HG02759 (cell line): Measurements from ENCODE around the gene SOX11.

Source experiments
- ATAC-seq: cut with Tn5 transposase; IDR thresholded peaks from one replicate; pipeline ENCODE4 v1.9.1; 2021; ENCODE audit warnings: mild to moderate bottlenecking, moderate library complexity; ENCODE audit not compliant: unreplicated experiment

Gene SOX11

DNA sequence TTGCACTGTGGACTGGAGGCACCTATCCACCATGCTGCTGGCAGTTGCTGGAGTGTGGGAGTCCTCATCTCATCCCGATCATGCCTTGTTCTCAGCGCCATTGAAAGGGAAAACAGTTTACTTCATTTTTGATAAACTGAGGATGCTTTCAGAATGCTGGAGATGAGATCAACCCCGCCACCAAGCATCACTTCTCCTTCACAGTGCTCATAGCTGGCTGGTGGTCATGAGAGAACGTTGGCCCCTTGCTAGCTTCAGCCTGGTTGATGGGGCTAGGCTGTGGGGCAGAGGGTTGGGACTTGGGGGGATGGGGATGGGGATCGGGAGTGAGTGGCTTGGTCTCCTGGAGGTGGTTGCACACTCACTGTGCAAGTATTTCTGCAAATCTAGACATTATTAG, 30.1 kb downstream of the SOX11 start:
- no peak for ATAC-seq

DNA sequence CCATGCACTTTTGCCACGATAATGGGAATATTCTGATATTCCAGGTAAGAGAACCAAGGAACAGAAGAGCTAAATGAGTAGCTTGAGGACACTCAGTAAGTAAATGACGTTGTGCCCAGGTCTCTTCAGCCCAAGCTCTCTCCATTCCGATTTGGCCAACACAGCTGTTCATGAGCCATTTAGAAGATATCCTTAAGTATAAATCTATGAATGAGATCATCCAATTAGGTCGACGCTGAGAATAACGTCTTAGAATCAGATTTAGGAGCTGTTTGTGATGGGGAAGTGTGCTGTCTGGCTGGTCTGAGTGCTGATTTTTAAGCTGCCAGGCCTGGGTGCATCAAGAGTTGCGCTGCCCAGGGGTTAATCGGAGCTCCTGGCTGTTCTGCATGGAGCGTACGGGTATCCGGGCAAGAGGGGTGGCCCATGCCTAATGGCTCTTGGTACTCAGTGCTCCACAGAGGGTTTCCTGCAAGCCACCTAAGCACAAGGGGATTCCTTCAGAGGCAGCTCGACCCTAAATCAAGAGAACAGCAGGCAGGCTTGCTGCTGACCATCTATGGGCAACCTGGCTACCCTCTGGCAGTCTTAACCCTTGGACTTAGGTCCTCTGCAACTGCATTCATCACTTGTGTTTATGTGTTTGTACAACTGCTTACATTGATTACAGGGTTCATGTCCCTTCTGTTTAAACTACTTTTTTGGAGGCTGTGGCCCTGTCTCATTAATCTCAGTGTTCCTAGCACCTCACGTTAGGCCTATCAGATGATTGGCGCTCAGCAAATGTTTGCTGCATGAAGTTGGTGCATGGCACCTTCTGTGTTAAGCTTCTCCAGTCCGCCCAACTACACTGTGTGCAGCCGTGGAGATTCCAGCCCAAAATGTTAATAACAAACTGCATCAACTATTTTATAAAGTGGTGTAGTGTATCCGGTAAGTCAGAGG, 31.9 kb downstream of the SOX11 start:
- ATAC-seq, result no peak

DNA sequence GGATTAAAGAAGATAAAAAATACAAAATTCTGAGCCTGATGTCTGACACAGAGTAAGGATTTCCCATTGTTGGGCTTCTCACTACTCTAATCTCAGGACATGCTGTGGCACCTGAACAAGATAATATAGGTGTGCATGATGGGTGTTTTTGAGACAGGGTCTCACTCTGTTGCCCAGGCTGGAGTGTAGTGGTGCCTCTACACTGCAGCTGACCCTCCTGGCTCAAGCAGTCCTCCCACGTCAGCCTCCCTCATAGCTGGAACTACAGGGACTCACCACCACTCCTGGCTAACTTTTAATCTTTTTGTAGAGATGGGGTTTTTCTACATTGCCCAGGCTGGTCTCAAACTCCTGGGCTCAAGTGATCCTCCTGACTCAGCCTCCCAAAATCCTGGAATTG, 32.9 kb downstream of the SOX11 start:
- ATAC-seq, result no peak

DNA sequence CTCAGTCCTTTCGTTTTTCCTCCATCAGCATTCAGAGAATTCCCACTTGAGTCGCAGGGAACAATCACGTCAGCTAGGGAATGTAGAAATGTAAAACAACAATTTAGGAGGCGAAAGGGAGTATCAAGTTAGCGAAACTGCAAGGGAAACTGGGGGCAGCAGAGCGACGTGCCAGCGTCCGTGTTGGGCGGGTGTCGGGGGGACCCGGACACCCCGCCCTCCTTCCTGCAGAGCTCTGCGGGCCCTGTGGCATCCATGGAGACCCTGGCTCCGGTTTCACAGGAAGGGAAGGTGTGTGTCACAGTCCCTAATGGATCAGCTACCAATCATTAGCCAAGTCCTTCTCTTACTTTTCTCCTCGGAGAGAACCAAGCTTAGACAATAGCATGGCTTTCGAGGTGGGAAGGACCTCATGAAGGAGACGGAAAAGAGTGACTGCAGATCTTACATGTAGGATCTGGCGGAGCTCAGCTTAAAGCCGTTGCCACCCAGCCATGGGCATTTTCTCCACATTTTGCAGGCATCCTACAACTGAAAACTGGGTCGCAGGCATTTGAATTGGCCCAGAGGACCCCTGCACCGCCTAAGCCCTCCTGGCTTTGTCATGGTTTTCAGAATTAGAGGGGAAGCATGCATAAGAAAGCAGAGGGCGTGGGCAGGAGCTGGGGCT, 33.7 kb downstream of the SOX11 start:
- no peak for ATAC-seq

DNA sequence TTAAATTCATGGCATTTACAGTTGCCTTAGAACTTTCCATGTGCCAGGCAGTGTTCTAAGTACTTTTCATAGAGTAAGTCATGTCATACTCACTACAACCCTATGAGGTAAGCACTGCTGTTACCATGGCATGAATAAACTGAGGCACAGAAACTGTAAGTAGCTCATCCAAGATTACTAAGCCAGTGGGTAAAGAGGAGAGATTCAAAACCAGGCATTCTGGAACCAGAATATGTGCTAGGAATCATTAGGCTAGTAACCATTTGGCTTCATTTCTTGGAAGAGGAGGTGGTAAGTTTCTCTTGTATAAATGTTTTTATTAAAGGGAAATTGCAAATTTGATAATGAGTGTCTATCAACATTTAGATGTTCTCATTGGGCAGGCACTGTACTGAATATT, 35.1 kb downstream of the SOX11 start:
- no peak for ATAC-seq

DNA sequence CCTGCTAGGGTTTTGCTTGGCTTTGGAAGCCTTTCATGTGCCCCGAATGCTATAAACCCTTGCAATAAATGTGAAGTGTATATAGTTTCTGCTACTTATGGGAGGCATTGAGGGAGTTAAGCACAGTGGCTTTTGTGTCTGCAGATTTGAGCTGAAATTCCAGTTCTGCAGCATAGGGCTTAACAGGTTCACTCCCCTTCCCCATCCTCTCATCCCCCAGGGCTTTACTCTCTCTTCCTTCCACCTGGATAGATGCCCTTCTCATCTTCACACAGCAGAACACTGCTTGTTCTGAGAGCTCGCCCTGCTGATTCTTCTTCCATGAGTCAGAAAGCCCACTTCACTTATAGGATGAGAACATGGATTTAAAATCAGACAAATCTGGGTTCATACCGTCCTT, 37.2 kb downstream of the SOX11 start:
- no peak for ATAC-seq

DNA sequence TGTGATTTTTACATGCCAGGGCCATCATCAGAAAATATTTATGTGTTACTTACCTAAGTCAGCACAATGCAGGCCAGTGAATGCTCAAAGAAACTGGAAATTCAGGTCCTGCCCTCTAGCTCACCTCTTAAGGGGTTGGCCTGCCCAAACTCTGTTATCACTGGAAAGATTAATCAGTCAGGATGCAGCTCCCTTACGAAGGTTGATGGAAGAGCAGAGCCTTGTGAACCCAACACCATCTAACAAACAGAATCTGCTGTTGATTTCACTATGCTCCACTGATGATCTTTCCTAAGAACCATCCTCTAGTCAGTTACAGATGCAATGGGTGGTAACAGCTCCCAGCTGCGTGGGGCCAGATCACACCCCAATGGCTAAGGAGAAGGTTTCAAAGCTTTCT, 38.2 kb downstream of the SOX11 start:
- ATAC-seq, result no peak

DNA sequence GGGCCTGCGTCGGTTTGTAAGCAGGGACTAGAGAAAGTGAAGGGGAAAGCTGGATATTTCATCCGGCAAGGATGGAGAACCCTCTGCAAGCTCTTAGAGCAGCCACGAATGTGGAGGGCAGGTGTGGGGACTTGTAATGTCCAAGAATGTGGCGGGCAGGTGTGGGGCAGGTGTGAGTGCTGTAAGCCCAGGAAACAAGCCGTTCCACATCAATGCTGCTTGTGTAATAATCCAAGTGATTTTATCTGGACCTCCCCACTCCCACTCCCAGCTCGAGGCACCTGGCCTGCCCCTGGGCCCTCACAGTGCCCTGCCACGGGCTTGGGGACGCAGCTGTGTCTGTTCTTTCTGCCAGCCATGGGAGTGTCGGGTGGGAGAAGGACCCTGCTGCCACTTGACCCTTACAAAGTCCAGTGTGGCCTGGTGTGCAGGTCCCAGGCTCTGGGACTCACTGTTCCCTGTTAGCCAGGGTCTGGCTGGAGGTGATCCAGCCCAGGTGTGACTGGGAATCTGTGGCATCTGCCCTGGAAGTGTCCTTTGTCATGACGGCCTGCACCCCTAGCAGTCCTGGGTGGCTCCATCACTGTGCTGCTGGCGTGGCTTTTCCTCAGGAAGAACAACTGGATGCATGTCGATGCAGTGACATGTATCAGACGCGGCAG, 42.8 kb downstream of the SOX11 start:
- ATAC-seq, result no peak

DNA sequence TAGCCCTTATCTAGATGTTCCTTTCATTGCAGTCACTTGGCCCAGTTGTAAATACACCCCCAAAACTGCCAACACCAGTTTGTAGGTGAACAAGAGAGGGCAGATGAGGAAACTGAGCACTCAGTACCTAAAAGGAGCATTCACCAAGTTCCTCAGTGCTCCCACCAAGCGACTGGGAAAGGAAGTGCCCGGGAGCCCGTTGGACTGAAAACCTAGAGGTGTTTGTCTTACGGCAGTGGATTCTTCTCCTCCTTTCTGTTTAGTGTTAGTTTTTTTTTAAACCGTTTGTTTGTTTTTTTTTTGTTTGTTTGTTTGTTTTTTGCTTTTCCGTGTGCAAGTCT, 43.3 kb downstream of the SOX11 start:
- no peak for ATAC-seq

DNA sequence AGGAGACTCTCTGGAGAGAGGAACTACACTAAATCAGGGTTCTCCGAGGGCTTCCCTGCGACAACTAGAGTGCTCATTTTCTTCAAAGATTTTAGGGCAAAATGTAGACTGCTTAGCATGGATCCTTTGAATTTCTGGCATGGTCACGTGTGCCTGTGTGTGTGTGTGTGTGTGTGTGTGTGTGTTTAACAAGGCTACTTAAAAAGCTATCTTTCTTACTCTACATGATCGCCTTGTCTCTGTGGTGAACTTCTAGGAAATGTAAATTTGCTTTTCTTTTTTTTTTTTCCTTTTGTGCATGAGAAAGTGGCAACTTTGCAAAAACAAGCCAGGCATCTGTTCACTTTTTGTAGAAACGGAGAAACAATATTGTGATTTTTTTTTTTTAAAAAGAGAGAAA, 43.9 kb downstream of the SOX11 start:
- ATAC-seq, result no peak

DNA sequence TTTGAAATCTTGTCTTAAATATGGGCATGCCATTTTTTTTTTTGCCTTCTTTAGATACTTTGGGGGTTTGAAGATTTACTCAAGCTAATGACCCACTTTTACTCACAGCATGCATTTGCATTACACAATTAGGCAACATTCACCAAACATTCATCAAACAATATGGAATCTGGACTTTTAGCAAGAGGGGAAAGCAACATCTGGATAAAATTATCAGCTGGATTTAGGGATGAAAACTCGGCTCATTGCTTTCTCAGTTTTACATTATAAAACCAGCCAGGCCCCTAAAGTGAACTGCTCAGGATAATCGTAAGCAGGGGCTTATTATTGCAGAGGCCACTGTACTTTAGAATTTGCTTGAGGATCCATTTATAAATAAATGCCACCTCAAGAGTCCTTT, 44.7 kb downstream of the SOX11 start:
- no peak for ATAC-seq

DNA sequence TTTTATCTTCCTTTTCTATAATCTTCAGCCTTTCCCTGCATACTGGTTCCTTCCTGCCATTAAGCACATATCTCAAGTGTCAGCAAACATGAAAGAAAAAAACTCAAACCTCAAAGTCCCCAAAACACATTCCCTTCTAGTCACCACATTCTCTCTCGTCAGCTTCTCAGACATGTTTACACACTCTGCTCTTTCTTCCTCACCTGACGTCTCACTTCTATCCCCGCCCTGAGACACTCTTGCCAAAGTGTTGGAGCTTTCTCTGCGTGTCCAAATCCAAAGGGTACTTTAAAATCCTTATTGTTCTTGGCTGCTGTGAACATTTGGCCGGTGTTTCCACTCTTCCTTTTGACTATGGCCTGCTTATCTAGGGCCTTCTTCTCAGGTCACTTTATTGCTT, 47.9 kb downstream of the SOX11 start:
- no peak for ATAC-seq

DNA sequence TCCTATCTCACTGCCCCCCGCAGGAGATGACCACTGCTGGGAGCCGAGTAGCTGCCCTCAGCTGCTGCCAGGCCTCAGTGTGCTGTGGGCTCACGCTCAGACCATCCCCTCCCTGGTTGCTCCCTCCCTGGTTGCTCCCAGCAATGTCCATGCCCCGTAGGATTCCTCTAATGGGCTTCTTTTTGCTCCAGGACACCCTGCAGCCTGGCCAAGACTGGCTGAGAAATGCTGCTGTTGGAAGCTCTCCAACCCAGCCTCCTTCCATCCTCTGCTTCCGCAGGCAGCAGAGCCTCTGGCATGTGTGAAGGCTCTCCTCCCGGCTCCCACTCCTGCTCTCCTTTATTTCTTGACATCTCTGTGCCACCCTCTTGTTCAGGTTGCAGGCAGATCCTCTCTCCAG, 48.6 kb downstream of the SOX11 start:
- ATAC-seq, result no peak

DNA sequence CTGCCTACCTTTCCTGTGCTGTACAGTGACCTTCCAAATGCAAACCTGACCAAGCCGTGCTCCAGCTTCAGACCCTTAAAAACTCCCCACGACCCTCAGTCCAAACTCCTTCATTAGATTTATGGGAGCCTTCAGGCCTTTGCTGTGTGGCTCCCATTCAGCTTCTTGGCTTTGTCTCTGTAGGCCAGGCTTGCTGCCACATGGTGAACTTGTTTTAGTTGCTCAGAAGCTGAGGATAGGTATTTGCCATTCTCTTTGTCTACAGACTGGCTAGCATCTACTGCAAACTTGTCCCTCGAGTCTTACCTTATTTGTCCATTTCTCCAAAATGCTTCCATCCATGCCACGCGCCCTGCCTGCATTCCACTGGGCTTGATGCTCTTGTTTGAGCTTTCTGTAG, 49.1 kb downstream of the SOX11 start:
- ATAC-seq, result no peak

DNA sequence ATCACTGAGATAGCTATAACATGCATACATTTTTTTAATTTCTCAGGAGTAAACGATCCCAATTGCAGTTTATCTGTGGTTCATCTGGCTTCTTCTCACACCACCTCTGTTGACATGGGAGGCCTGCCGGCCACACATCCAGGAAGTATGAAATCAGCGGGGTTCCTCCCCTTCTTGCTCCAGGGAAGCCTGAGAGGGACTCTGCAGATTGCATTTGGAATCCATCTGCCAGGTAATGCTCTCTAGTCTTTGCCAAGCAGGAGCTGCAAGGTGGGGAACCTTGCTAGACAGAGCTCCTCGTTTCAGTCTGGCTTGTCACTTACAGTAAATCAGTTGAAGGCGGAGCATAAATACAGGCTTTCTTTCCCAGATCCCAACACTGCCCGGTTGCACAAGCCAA, 49.9 kb downstream of the SOX11 start:
- no peak for ATAC-seq

DNA sequence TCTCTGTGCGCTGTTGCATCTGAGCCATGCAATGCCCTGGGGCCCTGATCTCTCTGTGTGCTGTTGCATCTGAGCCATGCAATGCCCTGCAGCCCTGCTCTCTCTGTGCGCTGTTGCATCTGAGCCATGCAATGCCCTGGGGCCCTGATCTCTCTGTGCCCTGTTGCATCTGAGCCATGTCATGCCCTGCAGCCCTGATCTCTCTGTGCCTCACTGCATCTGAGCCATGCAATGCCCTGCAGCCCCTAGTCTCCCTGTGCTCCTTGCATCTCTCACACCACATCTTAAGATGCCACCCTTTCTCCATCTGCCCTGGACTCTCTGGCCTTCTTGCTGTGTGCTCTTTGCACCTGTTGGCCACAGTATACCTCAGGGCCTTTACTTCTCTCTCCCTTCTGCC, 56.2 kb downstream of the SOX11 start:
- ATAC-seq, result no peak

DNA sequence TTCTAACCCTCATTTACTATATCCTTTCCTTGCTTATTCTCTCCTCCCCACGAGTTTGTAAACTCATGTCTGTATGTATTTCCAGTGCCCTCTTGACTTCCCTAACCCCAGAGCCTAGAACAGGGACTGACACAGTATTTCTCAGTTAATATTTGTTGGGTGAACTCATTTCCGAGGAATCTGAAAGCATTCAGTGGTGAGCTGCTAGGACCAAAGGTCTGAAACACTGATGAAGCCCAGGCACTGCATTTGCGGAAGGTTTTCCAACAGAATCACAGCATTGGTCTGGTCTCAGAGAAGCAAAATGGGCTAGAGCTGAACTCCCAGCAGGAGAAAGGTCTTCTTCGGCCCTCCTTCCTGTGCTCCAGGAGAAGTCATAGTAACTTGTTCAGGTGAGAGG, 56.8 kb downstream of the SOX11 start:
- ATAC-seq, result no peak

DNA sequence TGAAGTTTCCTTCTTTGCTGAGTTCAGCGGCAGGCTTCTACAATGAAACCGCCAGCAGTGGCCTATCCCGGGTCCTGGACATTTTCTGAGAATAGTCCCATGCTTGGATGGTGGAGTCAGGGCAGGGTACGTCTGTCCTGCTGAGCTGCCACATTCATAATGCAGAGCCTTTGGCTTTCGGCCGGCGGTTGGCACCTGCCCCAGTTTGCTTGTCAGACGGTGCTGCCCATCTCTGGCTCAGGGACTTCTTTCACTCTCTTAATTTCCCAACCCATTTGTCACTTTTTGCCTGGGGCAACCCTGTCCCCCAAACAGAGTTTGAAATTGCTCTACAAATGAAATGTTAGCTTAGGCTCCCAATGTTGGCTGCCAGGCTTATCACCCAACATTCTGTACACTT, 57.2 kb downstream of the SOX11 start:
- no peak for ATAC-seq
